WTC11 (cell line): ENCODE results near the gene LRRC32. TPM values are rescaled to one million over a fixed set of nuclear protein-coding genes. Genes with fewer than 3 reads are reported as not detected.

Source experiments
- ATAC-seq: fragments of 200-7000 bp; cut with Tn5 transposase; 2 replicates; pipeline ENCODE4 v1.10.0; 2021; ENCODE audit warnings: mild to moderate bottlenecking, moderate library complexity
- CTCF ChIA-PET: fragments of 300-600 bp; sonication (Branson Sonifier 250); formaldehyde crosslinking; loops from one replicate; lab custom pipeline; 2021; ENCODE audit warnings: antibody characterized with exemption; lab: Charles Lee
- POLR2A ChIA-PET: fragments of 350-600 bp; sonication (Branson Sonifier 250); formaldehyde crosslinking; loops from one replicate; lab custom pipeline; 2021; ENCODE audit warnings: antibody characterized with exemption; lab: Charles Lee
- DNase-seq: peaks from one replicate; pipeline ENCODE4 v3.0.0; 2021; ENCODE audit warnings: low spot score
- H3K27ac Mint-ChIP-seq: 2 replicates; pipeline ENCODE4 v1.8.0; 2021; ENCODE audit warnings: mixed read lengths
- H3K27me3 Mint-ChIP-seq: 2 replicates; pipeline ENCODE4 v1.8.0; 2021; ENCODE audit warnings: low read depth, mild to moderate bottlenecking, moderate library complexity, mixed read lengths
- H3K36me3 Mint-ChIP-seq: 2 replicates; pipeline ENCODE4 v1.8.0; 2021; ENCODE audit warnings: mixed read lengths
- H3K4me1 Mint-ChIP-seq: 2 replicates; pipeline ENCODE4 v1.8.0; 2022; ENCODE audit warnings: mixed read lengths
- H3K4me3 Mint-ChIP-seq: 2 replicates; pipeline ENCODE4 v1.8.0; 2021; ENCODE audit warnings: mild to moderate bottlenecking, moderate library complexity, mixed read lengths
- H3K9me3 Mint-ChIP-seq: 2 replicates; pipeline ENCODE4 v1.8.0; 2021; ENCODE audit warnings: mixed read lengths
- ELF4 ChIP-seq: sonication (generic); formaldehyde crosslinking; IDR thresholded peaks from 2 replicates; pipeline ENCODE4 v1.8.1; 2022; ENCODE audit warnings: low read depth, mild to moderate bottlenecking, moderate library complexity, missing genetic modification reagents
- GTF2I ChIP-seq: fragments of 250-450 bp; sonication (Bioruptor Pico); conservative IDR thresholded peaks from 2 replicates; pipeline ENCODE4 v1.4.0; 2021; ENCODE audit warnings: mild to moderate bottlenecking
- OVOL2 ChIP-seq: fragments of 250-450 bp; sonication (Bioruptor Pico); IDR thresholded peaks from 2 replicates; pipeline ENCODE4 v1.9.0; 2021; ENCODE audit warnings: mild to moderate bottlenecking, borderline replicate concordance
- SMAD4 ChIP-seq: sonication (generic); formaldehyde crosslinking; IDR thresholded peaks from 2 replicates; pipeline ENCODE4 v1.8.0; 2022; ENCODE audit warnings: mild to moderate bottlenecking, missing genetic modification reagents
- ZNF219 ChIP-seq: sonication (generic); formaldehyde crosslinking; IDR thresholded peaks from 2 replicates; pipeline ENCODE4 v1.8.0; 2023; ENCODE audit warnings: missing genetic modification reagents, mild to moderate bottlenecking, borderline replicate concordance
- total RNA-seq: library from RNA; stranded (reverse); gene quantifications from 3 replicates; pipeline ENCODE4 v1.2.3, GENCODE V29; 2021
- TF ChIP-seq, protein P1 (sequence below): fragments of 250-450 bp; sonication (Bioruptor Pico); IDR thresholded peaks from 2 replicates; pipeline ENCODE4 v2.1.2; 2022; ENCODE audit warnings: mild to moderate bottlenecking, moderate library complexity
- TF ChIP-seq, protein P2 (sequence below): sonication (generic); formaldehyde crosslinking; IDR thresholded peaks from 2 replicates; pipeline ENCODE4 v1.8.1; 2023; ENCODE audit warnings: mild to moderate bottlenecking, missing genetic modification reagents
- TF ChIP-seq, protein P3 (sequence below): fragments of 250-450 bp; sonication (Bioruptor Pico); IDR thresholded peaks from 2 replicates; pipeline ENCODE4 v1.9.0; 2021; ENCODE audit warnings: mild to moderate bottlenecking, borderline replicate concordance
- TF ChIP-seq, protein P4 (sequence below): sonication (generic); formaldehyde crosslinking; IDR thresholded peaks from 2 replicates; pipeline ENCODE4 v1.8.1; 2023; ENCODE audit warnings: mild to moderate bottlenecking, missing genetic modification reagents, borderline replicate concordance
- TF ChIP-seq, protein P5 (sequence below): sonication (generic); formaldehyde crosslinking; IDR thresholded peaks from 2 replicates; pipeline ENCODE4 v1.8.0; 2022; ENCODE audit warnings: mild to moderate bottlenecking, missing genetic modification reagents
- TF ChIP-seq, protein P6 (sequence below): fragments of 250-450 bp; sonication (Bioruptor Pico); IDR thresholded peaks from 2 replicates; pipeline ENCODE4 v1.9.0; 2021; ENCODE audit warnings: moderate library complexity, mild to moderate bottlenecking, inconsistent platforms, borderline replicate concordance
- TF ChIP-seq, protein P7 (sequence below): sonication (generic); formaldehyde crosslinking; IDR thresholded peaks from 2 replicates; pipeline ENCODE4 v1.8.0; 2023; ENCODE audit warnings: mild to moderate bottlenecking, missing genetic modification reagents
- TF ChIP-seq, protein P8 (sequence below): sonication (generic); formaldehyde crosslinking; IDR thresholded peaks from 2 replicates; pipeline ENCODE4 v1.8.0; 2022; ENCODE audit warnings: mild to moderate bottlenecking, missing genetic modification reagents

Gene LRRC32
- total RNA-seq, 1 experiment from 2014 or later = 0.74 TPM

DNA sequence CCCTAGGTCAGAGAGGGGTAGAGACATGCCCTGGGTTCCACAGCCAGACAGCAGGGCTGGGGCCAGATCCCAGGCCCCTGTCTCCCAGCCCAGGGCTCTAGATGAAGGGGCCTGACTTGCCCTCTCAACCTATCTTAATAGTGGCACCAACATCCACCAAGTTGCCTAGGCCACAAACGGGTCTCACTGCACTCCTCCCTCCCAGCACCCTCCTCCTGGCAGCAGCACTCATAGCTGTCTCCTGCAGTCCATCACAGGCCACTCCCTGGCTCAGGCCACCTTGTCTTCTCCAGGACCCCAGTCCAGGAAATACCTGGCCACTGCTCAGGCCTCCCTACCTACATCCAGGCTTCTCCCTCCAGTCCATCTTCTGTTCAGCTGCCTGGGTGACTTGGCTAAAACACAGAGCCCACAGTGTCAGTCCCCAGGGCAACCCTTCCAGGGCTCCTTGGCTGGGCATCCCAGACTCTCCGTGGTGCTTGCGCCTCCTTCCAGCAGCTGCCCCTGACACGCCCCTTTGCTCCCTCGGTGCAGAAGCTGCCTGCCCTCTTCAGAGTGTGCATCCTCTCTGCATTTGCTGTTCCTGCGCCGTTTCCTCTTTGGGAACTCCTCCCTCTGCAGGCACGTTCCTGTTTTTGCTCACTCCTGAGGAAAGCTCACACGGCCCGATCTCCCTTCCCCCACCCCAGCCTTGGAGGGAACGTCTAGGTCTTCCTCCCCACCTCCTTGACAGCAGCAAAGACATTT, 40.5 kb downstream of the LRRC32 start:
- no peak for DNase-seq
- Mint-ChIP-seq H3K36me3 (no peaks in the 10 kb centered on the region), H3K4me3 (no peak overlapping the region), H3K9me3 (peaks cover 6% of the 10 kb centered on the region), H3K27ac (no peak overlapping the region), H3K27me3 (no peaks in the 10 kb centered on the region), H3K4me1 (peaks cover 4% of the 10 kb centered on the region; the same call in 1 of the 2 replicates)
- ATAC-seq = peak; percentile 51; the same call in 1 of the 2 replicates
- TF ChIP-seq, protein P1, sequence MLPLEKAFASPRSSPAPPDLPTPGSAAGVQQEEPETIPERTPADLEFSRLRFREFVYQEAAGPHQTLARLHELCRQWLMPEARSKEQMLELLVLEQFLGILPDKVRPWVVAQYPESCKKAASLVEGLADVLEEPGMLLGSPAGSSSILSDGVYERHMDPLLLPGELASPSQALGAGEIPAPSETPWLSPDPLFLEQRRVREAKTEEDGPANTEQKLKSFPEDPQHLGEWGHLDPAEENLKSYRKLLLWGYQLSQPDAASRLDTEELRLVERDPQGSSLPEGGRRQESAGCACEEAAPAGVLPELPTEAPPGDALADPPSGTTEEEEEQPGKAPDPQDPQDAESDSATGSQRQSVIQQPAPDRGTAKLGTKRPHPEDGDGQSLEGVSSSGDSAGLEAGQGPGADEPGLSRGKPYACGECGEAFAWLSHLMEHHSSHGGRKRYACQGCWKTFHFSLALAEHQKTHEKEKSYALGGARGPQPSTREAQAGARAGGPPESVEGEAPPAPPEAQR = no peak
- TF ChIP-seq, protein P2, sequence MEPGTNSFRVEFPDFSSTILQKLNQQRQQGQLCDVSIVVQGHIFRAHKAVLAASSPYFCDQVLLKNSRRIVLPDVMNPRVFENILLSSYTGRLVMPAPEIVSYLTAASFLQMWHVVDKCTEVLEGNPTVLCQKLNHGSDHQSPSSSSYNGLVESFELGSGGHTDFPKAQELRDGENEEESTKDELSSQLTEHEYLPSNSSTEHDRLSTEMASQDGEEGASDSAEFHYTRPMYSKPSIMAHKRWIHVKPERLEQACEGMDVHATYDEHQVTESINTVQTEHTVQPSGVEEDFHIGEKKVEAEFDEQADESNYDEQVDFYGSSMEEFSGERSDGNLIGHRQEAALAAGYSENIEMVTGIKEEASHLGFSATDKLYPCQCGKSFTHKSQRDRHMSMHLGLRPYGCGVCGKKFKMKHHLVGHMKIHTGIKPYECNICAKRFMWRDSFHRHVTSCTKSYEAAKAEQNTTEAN (CRISPR knock-in tag) = no peak
- TF ChIP-seq SMAD4 = no peak
- TF ChIP-seq, protein P3, sequence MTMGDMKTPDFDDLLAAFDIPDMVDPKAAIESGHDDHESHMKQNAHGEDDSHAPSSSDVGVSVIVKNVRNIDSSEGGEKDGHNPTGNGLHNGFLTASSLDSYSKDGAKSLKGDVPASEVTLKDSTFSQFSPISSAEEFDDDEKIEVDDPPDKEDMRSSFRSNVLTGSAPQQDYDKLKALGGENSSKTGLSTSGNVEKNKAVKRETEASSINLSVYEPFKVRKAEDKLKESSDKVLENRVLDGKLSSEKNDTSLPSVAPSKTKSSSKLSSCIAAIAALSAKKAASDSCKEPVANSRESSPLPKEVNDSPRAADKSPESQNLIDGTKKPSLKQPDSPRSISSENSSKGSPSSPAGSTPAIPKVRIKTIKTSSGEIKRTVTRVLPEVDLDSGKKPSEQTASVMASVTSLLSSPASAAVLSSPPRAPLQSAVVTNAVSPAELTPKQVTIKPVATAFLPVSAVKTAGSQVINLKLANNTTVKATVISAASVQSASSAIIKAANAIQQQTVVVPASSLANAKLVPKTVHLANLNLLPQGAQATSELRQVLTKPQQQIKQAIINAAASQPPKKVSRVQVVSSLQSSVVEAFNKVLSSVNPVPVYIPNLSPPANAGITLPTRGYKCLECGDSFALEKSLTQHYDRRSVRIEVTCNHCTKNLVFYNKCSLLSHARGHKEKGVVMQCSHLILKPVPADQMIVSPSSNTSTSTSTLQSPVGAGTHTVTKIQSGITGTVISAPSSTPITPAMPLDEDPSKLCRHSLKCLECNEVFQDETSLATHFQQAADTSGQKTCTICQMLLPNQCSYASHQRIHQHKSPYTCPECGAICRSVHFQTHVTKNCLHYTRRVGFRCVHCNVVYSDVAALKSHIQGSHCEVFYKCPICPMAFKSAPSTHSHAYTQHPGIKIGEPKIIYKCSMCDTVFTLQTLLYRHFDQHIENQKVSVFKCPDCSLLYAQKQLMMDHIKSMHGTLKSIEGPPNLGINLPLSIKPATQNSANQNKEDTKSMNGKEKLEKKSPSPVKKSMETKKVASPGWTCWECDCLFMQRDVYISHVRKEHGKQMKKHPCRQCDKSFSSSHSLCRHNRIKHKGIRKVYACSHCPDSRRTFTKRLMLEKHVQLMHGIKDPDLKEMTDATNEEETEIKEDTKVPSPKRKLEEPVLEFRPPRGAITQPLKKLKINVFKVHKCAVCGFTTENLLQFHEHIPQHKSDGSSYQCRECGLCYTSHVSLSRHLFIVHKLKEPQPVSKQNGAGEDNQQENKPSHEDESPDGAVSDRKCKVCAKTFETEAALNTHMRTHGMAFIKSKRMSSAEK (CRISPR knock-in tag) = no peak
- no peak for TF ChIP-seq OVOL2 (CRISPR knock-in tag)
- no peak for TF ChIP-seq ZNF219 (CRISPR knock-in tag)
- no peak for TF ChIP-seq ELF4
- TF ChIP-seq, protein P4, sequence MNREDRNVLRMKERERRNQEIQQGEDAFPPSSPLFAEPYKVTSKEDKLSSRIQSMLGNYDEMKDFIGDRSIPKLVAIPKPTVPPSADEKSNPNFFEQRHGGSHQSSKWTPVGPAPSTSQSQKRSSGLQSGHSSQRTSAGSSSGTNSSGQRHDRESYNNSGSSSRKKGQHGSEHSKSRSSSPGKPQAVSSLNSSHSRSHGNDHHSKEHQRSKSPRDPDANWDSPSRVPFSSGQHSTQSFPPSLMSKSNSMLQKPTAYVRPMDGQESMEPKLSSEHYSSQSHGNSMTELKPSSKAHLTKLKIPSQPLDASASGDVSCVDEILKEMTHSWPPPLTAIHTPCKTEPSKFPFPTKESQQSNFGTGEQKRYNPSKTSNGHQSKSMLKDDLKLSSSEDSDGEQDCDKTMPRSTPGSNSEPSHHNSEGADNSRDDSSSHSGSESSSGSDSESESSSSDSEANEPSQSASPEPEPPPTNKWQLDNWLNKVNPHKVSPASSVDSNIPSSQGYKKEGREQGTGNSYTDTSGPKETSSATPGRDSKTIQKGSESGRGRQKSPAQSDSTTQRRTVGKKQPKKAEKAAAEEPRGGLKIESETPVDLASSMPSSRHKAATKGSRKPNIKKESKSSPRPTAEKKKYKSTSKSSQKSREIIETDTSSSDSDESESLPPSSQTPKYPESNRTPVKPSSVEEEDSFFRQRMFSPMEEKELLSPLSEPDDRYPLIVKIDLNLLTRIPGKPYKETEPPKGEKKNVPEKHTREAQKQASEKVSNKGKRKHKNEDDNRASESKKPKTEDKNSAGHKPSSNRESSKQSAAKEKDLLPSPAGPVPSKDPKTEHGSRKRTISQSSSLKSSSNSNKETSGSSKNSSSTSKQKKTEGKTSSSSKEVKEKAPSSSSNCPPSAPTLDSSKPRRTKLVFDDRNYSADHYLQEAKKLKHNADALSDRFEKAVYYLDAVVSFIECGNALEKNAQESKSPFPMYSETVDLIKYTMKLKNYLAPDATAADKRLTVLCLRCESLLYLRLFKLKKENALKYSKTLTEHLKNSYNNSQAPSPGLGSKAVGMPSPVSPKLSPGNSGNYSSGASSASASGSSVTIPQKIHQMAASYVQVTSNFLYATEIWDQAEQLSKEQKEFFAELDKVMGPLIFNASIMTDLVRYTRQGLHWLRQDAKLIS = no peak
- TF ChIP-seq, protein P5, sequence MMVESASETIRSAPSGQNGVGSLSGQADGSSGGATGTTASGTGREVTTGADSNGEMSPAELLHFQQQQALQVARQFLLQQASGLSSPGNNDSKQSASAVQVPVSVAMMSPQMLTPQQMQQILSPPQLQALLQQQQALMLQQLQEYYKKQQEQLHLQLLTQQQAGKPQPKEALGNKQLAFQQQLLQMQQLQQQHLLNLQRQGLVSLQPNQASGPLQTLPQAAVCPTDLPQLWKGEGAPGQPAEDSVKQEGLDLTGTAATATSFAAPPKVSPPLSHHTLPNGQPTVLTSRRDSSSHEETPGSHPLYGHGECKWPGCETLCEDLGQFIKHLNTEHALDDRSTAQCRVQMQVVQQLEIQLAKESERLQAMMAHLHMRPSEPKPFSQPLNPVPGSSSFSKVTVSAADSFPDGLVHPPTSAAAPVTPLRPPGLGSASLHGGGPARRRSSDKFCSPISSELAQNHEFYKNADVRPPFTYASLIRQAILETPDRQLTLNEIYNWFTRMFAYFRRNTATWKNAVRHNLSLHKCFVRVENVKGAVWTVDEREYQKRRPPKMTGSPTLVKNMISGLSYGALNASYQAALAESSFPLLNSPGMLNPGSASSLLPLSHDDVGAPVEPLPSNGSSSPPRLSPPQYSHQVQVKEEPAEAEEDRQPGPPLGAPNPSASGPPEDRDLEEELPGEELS (CRISPR knock-in tag) = no peak
- TF ChIP-seq, protein P6, sequence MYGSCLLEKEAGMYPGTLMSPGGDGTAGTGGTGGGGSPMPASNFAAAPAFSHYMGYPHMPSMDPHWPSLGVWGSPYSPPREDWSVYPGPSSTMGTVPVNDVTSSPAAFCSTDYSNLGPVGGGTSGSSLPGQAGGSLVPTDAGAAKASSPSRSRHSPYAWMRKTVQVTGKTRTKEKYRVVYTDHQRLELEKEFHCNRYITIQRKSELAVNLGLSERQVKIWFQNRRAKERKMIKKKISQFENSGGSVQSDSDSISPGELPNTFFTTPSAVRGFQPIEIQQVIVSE (CRISPR knock-in tag) = no peak
- TF ChIP-seq, protein P7, sequence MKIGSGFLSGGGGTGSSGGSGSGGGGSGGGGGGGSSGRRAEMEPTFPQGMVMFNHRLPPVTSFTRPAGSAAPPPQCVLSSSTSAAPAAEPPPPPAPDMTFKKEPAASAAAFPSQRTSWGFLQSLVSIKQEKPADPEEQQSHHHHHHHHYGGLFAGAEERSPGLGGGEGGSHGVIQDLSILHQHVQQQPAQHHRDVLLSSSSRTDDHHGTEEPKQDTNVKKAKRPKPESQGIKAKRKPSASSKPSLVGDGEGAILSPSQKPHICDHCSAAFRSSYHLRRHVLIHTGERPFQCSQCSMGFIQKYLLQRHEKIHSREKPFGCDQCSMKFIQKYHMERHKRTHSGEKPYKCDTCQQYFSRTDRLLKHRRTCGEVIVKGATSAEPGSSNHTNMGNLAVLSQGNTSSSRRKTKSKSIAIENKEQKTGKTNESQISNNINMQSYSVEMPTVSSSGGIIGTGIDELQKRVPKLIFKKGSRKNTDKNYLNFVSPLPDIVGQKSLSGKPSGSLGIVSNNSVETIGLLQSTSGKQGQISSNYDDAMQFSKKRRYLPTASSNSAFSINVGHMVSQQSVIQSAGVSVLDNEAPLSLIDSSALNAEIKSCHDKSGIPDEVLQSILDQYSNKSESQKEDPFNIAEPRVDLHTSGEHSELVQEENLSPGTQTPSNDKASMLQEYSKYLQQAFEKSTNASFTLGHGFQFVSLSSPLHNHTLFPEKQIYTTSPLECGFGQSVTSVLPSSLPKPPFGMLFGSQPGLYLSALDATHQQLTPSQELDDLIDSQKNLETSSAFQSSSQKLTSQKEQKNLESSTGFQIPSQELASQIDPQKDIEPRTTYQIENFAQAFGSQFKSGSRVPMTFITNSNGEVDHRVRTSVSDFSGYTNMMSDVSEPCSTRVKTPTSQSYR = no peak
- TF ChIP-seq GTF2I (CRISPR knock-in tag) = no peak
- TF ChIP-seq, protein P8, sequence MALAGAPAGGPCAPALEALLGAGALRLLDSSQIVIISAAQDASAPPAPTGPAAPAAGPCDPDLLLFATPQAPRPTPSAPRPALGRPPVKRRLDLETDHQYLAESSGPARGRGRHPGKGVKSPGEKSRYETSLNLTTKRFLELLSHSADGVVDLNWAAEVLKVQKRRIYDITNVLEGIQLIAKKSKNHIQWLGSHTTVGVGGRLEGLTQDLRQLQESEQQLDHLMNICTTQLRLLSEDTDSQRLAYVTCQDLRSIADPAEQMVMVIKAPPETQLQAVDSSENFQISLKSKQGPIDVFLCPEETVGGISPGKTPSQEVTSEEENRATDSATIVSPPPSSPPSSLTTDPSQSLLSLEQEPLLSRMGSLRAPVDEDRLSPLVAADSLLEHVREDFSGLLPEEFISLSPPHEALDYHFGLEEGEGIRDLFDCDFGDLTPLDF (CRISPR knock-in tag) = no peak
- CTCF ChIA-PET = interaction anchor here (1.2 to 1.3 kb wide), 2 partner anchors 31 to 92 kb away, joined by 3 to 9 read pairs; no protein-coding TSS in a partner anchor
- POLR2A ChIA-PET = no interaction called here
